Middle frontal gyrus (tissue), 1 donor: ENCODE data around the gene CKMT1B.
"Not testable (repeated sequence)": the region's sequence is repeated elsewhere in the genome, so short reads cannot be mapped to it uniquely, and the experiment has no call there.

Experiments used
- DNase-seq: peaks from one replicate; pipeline ENCODE4 v3.0.0-alpha.2; 2015; ENCODE audit warnings: low spot score; ENCODE audit errors: extremely low spot score

Gene CKMT1B

GRCh38 chr15:43593328-43594190 is at the start of gene CKMT1B:
TSS of gene CKMT1B (plus strand) at chr15:43594027. CDS start at chr15:43594219, 192 bp downstream.
- DNase-seq, result not testable (repeated sequence)

- no peak for DNase-seq
Observed at GRCh38 chr15:43544266-43544665, 49.6 kb upstream of the CKMT1B start.

- no peak for DNase-seq
Observed at GRCh38 chr15:43545426-43545825, 48.4 kb upstream of the CKMT1B start.

GRCh38 chr15:43547539-43547938 is 46.3 kb upstream of the CKMT1B start:
- no peak for DNase-seq

- DNase-seq, result no peak
Observed at GRCh38 chr15:43550527-43551363, 43.1 kb upstream of the CKMT1B start.

GRCh38 chr15:43552256-43552655 is 41.6 kb upstream of the CKMT1B start:
- no peak for DNase-seq

DNA sequence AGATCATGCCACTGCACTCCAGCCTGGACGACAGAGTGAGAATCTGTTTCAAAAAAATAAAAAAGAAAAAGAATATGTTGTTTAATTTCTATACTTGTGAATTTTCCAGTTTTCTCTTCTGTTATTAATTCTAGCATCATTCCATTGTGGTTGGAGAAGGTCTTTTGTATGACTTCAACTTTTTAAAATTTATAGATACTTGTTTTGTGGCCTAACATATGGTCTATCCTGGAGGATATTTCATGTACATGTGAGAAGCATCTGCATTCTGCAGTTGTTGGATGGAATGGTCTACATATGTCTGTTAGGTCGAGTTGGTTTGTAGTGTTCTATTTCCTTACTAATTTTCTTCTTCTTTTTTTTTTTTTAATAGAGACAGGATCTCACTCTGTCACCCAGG is 40.8 kb upstream of the CKMT1B start:
- no peak for DNase-seq

DNA sequence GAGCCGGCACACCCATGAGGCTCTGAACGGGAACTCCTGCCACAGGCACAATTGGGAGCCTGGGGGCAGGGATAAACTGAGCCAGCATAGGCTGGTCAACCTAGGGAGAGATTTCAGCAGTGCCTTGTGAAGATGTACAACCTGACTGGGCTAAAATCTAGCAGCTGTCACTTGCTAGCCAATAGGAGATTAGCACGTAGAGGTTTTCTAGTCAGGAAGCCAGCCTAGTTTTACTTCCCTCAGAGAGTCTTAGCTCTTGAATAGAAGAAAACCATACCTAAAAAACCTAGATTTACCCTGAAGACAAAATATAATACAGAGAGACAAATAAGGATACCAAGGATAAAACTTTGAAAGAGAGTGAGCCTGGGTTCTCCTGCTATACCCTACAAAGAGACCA is 31.1 kb upstream of the CKMT1B start:
- not testable (repeated sequence) for DNase-seq

DNA sequence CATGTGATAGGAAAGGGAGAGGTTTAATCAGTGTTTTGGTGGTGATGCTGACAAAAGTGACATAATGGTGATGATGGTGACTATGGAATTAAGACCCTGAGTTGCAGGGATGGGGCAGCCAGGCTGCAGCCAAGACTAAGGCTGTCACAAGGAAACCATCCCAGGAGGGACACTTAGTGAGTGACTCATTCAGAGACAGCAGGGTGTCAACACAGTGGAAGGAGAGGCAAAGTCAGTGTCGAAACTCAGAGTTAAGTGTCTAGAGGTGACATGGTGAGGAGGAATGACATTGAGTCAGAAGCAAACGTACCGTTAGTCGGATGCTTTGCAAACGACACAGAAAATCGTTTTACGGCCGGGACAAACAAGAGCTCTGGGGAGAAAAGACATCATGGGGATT is 30.0 kb upstream of the CKMT1B start:
- DNase-seq, result not testable (repeated sequence)

DNA sequence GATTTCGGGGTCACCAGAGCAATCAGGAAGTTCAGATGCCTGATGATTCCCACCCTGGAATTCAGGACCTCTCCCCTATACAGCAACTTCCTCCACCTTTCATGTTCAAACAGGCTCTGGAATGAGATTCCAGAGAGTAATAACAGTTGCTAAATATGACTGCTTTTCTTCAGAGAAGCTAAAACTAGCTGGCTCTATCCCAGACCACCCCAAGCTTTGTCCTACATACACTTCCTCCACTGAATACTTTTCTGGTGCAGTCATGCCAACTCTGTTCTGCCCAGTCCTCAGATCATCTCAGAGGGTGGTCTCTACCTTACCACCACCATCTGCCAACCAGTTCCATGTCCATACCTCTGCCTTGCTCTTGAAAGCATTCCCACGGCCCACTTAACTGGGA is 27.2 kb upstream of the CKMT1B start:
- not testable (repeated sequence) for DNase-seq

DNA sequence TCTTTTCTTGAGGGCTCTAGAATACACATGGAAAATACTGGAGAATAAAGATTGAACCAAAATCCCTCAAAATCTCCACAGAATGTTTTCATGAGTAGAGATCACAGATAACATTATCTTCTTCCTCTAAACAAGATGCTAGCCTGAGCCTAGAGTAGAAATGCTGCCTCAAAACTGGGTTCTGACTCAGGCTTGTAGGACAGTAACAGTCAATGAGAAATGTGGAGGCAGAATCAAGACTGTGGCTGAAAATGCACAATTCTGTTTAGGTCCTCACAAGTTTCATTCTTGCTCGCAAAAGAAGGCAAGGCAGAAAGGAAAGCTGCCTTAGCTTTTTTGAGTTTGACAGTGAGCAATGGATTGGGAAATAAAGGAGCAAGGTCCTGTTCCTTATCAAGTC is 19.2 kb upstream of the CKMT1B start:
- not testable (repeated sequence) for DNase-seq

DNA sequence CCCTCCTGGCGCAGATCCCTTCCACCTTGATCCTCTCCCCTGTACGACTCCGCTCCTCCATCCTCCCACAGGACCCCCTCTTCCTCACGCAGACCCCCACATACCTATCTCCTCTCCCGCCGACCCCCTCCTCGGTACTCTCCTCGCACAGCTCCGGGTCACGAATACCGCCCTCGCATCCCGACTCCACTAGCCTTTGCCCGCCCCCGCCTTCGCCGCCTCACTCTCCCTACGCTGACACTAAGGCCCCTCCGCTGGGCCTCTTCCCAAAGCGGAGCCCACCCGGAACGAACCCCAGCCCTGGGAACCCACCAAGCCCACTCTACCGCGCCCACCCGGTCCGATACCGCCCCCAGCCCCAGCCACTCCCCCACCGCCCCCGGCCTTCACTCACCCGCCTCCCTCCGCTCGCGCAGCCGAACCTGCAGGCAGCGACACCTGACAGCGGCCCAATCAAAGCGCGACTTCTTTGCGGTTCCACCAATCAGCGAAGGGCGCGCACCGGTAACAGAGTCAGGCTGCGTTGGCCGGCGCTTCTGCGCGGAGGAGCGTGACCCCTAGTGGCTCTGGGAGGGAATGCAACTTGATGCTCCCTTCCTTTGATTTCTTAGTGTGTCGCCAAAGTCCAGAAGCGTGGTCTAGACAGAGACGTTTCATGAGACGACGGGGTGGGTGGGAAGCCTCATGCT is 3.9 kb upstream of the CKMT1B start, which contains the start of gene PPIP5K1:
Gene PPIP5K1 (minus strand): TSS at position 431 of the 689 bp plus-strand sequence. CDS start 5,704 bp downstream, outside the sequence.
- DNase-seq, result not testable (repeated sequence)

DNA sequence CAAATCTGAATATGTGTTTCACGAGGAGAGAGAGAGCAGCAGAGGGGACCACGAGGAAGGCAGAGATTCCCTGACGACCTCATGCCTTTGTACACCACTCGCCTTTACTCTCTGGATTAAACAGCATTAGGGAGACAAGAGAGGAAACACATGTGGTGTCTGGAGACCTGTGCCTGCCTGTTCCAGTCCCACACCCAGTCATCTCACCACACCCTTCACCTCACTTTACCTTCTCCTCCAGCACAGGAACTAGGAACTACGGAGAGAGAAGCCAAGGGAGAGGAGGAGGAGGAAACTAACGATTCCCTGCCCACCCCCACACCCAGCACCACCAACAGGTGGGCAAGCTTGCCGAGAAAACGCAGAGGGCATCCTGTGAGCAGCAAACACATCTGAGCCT is 986 bp upstream of the CKMT1B start:
- not testable (repeated sequence) for DNase-seq

- not testable (repeated sequence) for DNase-seq
Observed at GRCh38 chr15:43599131-43599530, 5.3 kb downstream of the CKMT1B start.

- DNase-seq, result not testable (repeated sequence)
Observed at GRCh38 chr15:43600200-43600599, 6.4 kb downstream of the CKMT1B start.

GRCh38 chr15:43602233-43602632 is 8.4 kb downstream of the CKMT1B start:
- DNase-seq, result not testable (repeated sequence)

DNA sequence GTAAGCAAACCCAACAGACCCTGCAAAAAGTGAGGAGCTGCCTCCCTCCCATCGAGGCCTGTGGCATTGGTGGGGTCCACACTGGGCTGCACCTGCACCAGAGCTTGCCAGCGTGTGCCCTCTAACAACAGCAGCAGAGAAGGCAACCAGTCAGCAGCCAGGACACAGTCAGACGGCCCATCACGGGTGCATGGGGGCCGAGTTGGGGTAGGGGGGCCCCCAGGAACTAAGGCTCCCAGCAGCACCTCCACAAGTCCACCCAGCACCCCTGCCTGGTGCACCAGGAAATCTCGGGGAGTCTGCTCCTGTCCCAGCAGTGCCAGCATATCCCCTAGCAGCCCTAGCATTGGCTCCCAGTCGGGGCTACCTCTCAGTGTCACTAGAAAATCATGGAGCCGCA is 23.9 kb downstream of the CKMT1B start:
- DNase-seq, result not testable (repeated sequence)

DNA sequence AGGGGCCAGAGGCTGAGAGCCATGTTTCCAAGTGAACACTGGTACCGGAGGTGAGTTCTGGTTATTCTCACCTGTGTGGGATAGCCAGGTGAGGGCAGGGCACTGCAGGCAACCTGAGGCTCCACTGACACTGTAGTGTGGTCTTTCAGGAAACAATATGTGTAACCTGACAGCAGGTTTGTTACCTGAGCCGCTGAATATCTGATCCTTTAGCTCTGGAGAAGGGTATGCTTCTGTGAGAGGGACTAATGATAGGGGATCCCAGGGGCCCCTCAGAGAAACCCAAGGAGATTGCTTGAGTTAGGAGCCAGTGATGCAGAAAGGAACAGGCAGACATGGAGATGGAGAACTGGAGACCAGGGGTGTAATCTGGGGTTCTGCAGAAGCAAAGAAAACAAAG is 24.9 kb downstream of the CKMT1B start, which contains the start of gene STRC:
Gene STRC (minus strand): TSS at position 101 of the 400 bp plus-strand sequence. CDS start 78 bp downstream, at position 23.
- not testable (repeated sequence) for DNase-seq

DNA sequence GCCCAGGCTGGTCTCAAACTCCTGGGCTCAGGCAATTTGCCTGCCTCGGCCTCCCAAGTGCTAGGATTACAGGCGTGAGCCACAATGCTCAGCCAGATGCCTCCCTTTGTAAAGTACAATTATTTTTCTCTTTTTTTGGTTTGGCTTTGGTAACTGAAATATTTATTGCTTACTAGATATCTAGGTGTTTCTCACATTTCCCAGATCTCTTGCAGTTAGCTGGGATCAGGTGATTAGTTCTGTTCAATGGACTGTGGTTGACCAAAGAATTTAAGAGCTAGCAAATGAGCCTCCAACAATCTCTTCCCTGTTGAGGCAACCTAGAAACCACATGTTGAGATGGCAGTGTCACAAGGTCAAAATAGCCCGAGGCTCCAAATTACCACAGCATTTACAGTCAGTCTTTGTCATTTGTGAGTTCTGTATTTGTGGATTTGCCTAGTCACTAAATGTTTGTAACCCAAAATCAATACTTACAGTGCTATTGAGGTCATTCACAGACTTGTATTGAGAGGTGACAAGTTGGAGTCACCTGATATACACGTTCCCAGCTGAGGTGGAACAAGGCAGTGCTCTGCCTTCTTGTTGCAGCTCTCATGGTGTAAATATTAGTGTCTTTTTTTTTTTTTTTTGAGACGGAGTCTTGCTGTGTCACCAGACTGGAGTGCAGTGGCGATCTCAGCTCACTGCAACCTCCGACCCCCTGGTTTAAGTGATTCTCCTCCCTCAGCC is 28.4 kb downstream of the CKMT1B start:
- not testable (repeated sequence) for DNase-seq

DNA sequence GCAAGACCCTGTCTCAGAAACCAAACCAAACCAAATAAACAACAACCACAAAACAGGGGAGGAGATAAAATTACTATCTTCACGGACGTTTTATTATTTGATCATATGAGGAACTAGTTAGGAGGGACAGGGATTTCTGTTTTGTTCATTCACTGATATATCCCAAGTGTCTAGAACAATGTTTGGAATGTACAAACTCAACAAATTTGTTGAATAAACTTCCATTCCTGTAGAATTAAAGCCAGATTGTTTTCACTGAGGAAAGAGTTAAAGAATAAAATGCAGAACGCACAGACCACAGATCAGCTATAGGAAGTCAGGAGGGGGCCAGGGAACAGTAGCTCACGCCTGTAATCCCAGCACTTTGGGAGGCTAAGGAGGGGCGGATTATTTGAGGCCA is 31.3 kb downstream of the CKMT1B start:
- no peak for DNase-seq

GRCh38 chr15:43626937-43627336 is 33.1 kb downstream of the CKMT1B start:
- not testable (repeated sequence) for DNase-seq
